IMR-90 (cell line): ENCODE results near the gene FARS2. TPM values are rescaled to one million over a fixed set of nuclear protein-coding genes. Genes with fewer than 3 reads are reported as not detected.
"Not testable (repeated sequence)": the region's sequence is repeated elsewhere in the genome, so short reads cannot be mapped to it uniquely, and the experiment has no call there.

ENCODE experiments used
- ATAC-seq: fragments of 200-7000 bp; cut with Tn5 transposase; 2 replicates; pipeline ENCODE4 v1.9.1; 2020; ENCODE audit warnings: low read depth, mild to moderate bottlenecking, moderate library complexity
- BruUV-seq: library from RNA; stranded (reverse); fragments of 400-500 nt; replicated peaks from 2 replicates; lab custom pipeline; 2021; lab: Mats Ljungman, UMichigan
- CTCF ChIA-PET: fragments of 300-600 bp; formaldehyde crosslinking; extraction: SDS; loops from one replicate; lab custom pipeline; 2021; ENCODE audit warnings: antibody characterized with exemption; lab: Yijun Ruan, JAX
- POLR2A ChIA-PET: fragments of 300-600 bp; sonication (Branson Sonifier 250); formaldehyde crosslinking; loops from one replicate; lab custom pipeline; 2022; ENCODE audit warnings: antibody characterized with exemption; ENCODE audit not compliant: unreplicated experiment; lab: Charles Lee
- DNase-seq: peaks from one replicate; pipeline ENCODE4 v3.0.0; 2013
- H2AFZ ChIP-seq: replicated peaks from 2 replicates; pipeline ENCODE3; 2013; ENCODE audit warnings: low read length, mild to moderate bottlenecking; ENCODE audit not compliant: poor library complexity
- H2AK5ac ChIP-seq: 2 replicates; pipeline ENCODE4 v1.6.1; 2013; ENCODE audit warnings: low read depth, low read length, inconsistent platforms
- H2AK9ac ChIP-seq: replicated peaks from 2 replicates; pipeline ENCODE3; 2013; ENCODE audit warnings: mild to moderate bottlenecking, low read depth, low read length, moderate library complexity; ENCODE audit not compliant: poor library complexity
- H2BK120ac ChIP-seq: 2 replicates; pipeline ENCODE4 v1.6.1; 2013; ENCODE audit warnings: low read depth, low read length, inconsistent platforms
- H2BK15ac ChIP-seq: 3 replicates; pipeline ENCODE4 v1.6.1; 2013; ENCODE audit warnings: low read depth, low read length, inconsistent platforms
- H2BK20ac ChIP-seq: 2 replicates; pipeline ENCODE4 v1.6.1; 2013; ENCODE audit warnings: low read depth, mild to moderate bottlenecking, inconsistent platforms, low read length, moderate library complexity
- H2BK5ac ChIP-seq: 2 replicates; pipeline ENCODE4 v1.6.1; 2013; ENCODE audit warnings: mild to moderate bottlenecking, low read depth, low read length, inconsistent platforms; ENCODE audit not compliant: poor library complexity, severe bottlenecking
- H3K14ac ChIP-seq: replicated peaks from 2 replicates; pipeline ENCODE4 v1.6.1; 2013; ENCODE audit warnings: low read depth, low read length, inconsistent platforms
- H3K18ac ChIP-seq: 2 replicates; pipeline ENCODE4 v1.6.1; 2013; ENCODE audit warnings: low read depth, low read length, control low read depth
- H3K23ac ChIP-seq: 2 replicates; pipeline ENCODE4 v1.6.1; 2013; ENCODE audit warnings: low read depth, low read length, inconsistent platforms
- H3K27ac ChIP-seq: 2 replicates; pipeline ENCODE4 v1.5.1; 2013; ENCODE audit warnings: mild to moderate bottlenecking, control low read depth, low read length; ENCODE audit not compliant: insufficient read depth
- H3K27me3 ChIP-seq: 2 replicates; pipeline ENCODE4 v1.6.1; 2013; ENCODE audit warnings: low read length; ENCODE audit not compliant: control insufficient read depth, insufficient read depth
- H3K36me3 ChIP-seq: 2 replicates; pipeline ENCODE4 v1.6.1; 2013; ENCODE audit warnings: low read length, mixed read lengths; ENCODE audit not compliant: control insufficient read depth, insufficient read depth
- H3K4ac ChIP-seq: 2 replicates; pipeline ENCODE4 v1.6.1; 2013; ENCODE audit warnings: low read depth, low read length, inconsistent platforms
- H3K4me1 ChIP-seq: 2 replicates; pipeline ENCODE4 v1.6.1; 2013; ENCODE audit warnings: low read length, mixed read lengths; ENCODE audit not compliant: control insufficient read depth, insufficient read depth
- H3K4me2 ChIP-seq: 2 replicates; pipeline ENCODE4 v1.6.1; 2013; ENCODE audit warnings: low read depth, mild to moderate bottlenecking, control low read depth, low read length, moderate library complexity
- H3K4me3 ChIP-seq: 2 replicates; pipeline ENCODE4 v1.5.1; 2013; ENCODE audit warnings: low read depth, mild to moderate bottlenecking, control low read depth, low read length, moderate library complexity; ENCODE audit not compliant: insufficient read depth
- H3K56ac ChIP-seq: 2 replicates; pipeline ENCODE4 v1.6.1; 2013; ENCODE audit warnings: low read length, inconsistent platforms; ENCODE audit not compliant: insufficient read depth; ENCODE audit errors: extremely low read depth
- H3K79me1 ChIP-seq, 2 experiments: 2 replicates each; pipeline ENCODE4 v1.6.1; 2013; ENCODE audit warnings: low read length in 2 of 2, inconsistent platforms in 1 of 2, low read depth in 1 of 2
- H3K9ac ChIP-seq: 2 replicates; pipeline ENCODE4 v1.6.1; 2013; ENCODE audit warnings: low read depth, low read length, control low read depth
- H3K9me1 ChIP-seq: 2 replicates; pipeline ENCODE4 v1.6.1; 2013; ENCODE audit warnings: low read length, inconsistent platforms; ENCODE audit not compliant: insufficient read depth
- H3K9me3 ChIP-seq: 2 replicates; pipeline ENCODE4 v1.6.1; 2013; ENCODE audit warnings: low read length; ENCODE audit not compliant: control insufficient read depth, insufficient read depth
- H4K20me1 ChIP-seq: 2 replicates; pipeline ENCODE4 v1.6.1; 2013; ENCODE audit warnings: low read length, inconsistent platforms; ENCODE audit not compliant: insufficient read depth
- H4K5ac ChIP-seq: 2 replicates; pipeline ENCODE4 v1.6.1; 2013; ENCODE audit warnings: mild to moderate bottlenecking, low read depth, low read length, control low read depth
- H4K8ac ChIP-seq, 2 experiments: 2 replicates each; pipeline ENCODE4 v1.6.1; 2013; ENCODE audit warnings: low read depth in 2 of 2, low read length in 2 of 2, control low read depth in 1 of 2, inconsistent platforms in 1 of 2
- H4K91ac ChIP-seq: 2 replicates; pipeline ENCODE4 v1.6.1; 2013; ENCODE audit warnings: low read depth, low read length, inconsistent platforms; ENCODE audit not compliant: insufficient read depth
- WGBS, 2 experiments: methylation state at CpG; one replicate each; pipeline versions ENCODE4 v1.1.5 to v1.1.7; 2013; ENCODE audit warnings: missing lambda C conversion rate in 2 of 2; ENCODE audit not compliant: insufficient read length in 1 of 2; ENCODE audit errors: extremely low coverage in 2 of 2; 5-methylcytosine and 5-hydroxymethylcytosine counted together
- dilution Hi-C: fragments of 300-500 bp; cut with HindIII; formaldehyde crosslinking; loops from one replicate; pipeline ENCODE4 v1.14.3; 2018; ENCODE audit warnings: low sequenced_read_pairs; ENCODE audit not compliant: unreplicated experiment
- in situ Hi-C: fragments of 300-500 bp; cut with MboI; formaldehyde crosslinking; loops from 3 replicates; pipeline ENCODE4 v1.14.3; 2019; ENCODE audit warnings: low sequenced_read_pairs, inconsistent platforms, mixed read lengths
- intact Hi-C: fragments of 100-400 bp; cut with micrococcal nuclease; formaldehyde crosslinking; loops from 2 replicates; pipeline ENCODE4 v1.10.0; 2022
- polyA plus RNA-seq, 3 experiments: library from polyadenylated mRNA; depleted of rRNA; stranded (reverse); fragments of >200 nt; gene quantifications; 2 replicates each; pipeline ENCODE4 v1.2.3, GENCODE V29; 2012; ENCODE audit warnings: low replicate concordance in 1 of 3
- total RNA-seq: library from RNA; depleted of rRNA; stranded (reverse); fragments of >200 nt; gene quantifications from 2 replicates; pipeline ENCODE4 v1.2.3, GENCODE V29; 2012

The FARS2 gene
- total and polyA plus RNA-seq, 2 of the 4 experiments (the other 2 are of a cell fraction): 12.1 to 28.9 TPM

DNA sequence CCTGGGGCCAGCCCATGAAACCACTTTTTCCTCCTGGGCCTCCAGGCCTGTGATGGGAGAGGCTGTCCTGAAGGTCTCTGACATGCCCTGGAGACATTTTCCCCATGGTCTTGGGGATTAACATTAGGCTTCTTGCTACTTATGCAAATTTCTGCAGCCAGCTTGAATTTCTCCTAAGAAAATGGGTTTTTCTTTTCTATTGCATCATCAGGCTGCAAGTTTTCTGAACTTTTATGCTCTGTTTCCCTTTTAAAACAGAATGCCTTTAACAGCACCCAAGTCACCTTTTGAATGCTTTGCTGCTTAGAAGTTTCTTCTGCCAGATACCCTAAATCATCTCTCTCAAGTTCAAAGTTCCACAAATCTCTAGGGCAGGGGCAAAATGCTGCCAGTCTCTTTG, 535.2 kb downstream of the FARS2 start:
- H2BK5ac ChIP-seq, H4K8ac ChIP-seq, H3K36me3 ChIP-seq, H3K9me1 ChIP-seq, H3K18ac ChIP-seq, H3K4ac ChIP-seq, BruUV-seq, H2BK15ac ChIP-seq, H3K27me3 ChIP-seq, H4K91ac ChIP-seq, H4K20me1 ChIP-seq, H2BK120ac ChIP-seq, H3K14ac ChIP-seq, H3K9ac ChIP-seq, POLR2A ChIA-PET, H3K23ac ChIP-seq, H3K4me3 ChIP-seq, H3K79me1 ChIP-seq, intact Hi-C loops, H3K4me1 ChIP-seq, in situ Hi-C loops, H2AFZ ChIP-seq, H3K4me2 ChIP-seq, DNase-seq, H3K27ac ChIP-seq, H2AK5ac ChIP-seq, H4K5ac ChIP-seq, H3K9me3 ChIP-seq, H2AK9ac ChIP-seq, dilution Hi-C loops, ATAC-seq, H3K56ac ChIP-seq, H2BK20ac ChIP-seq, CTCF ChIA-PET: not testable (repeated sequence)

DNA sequence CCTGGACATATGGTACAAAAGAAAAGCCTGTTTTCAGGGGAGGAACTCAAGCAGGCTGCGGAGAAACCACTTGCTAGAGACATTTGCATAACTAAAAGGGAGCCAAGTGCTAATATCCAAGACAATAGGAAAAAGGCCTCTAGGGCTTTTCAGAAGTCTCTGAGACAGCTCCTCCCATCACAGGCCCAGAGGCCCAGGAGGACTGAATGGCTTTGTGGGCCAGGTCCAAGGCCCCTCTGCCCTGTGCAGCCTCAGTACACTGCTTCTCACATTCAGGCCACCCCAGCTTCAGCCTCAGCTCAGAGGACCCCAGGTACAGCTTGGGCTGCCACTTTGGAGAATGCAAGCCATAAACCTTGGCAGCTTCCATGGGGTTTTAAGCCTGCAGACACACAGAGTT, 545.1 kb downstream of the FARS2 start:
- H3K27ac ChIP-seq, H3K23ac ChIP-seq, H2AFZ ChIP-seq, H4K20me1 ChIP-seq, H3K56ac ChIP-seq, H3K9ac ChIP-seq, H3K4ac ChIP-seq, H3K4me3 ChIP-seq, H2BK5ac ChIP-seq, dilution Hi-C loops, H3K9me1 ChIP-seq, H4K5ac ChIP-seq, intact Hi-C loops, CTCF ChIA-PET, H4K8ac ChIP-seq, H2AK9ac ChIP-seq, H3K18ac ChIP-seq, H3K14ac ChIP-seq, H3K9me3 ChIP-seq, H3K4me2 ChIP-seq, H4K91ac ChIP-seq, in situ Hi-C loops, H2AK5ac ChIP-seq, ATAC-seq, POLR2A ChIA-PET, H3K36me3 ChIP-seq, H2BK120ac ChIP-seq, H3K79me1 ChIP-seq, H2BK20ac ChIP-seq, H3K4me1 ChIP-seq, DNase-seq, BruUV-seq, H3K27me3 ChIP-seq, H2BK15ac ChIP-seq: not testable (repeated sequence)
- no CpG with 5 or more reads among the region's 1 CpG for WGBS, 2 experiments
